SJSA1 (cell line): ENCODE measurements around the gene APOC3. TPM values are rescaled to one million over a fixed set of nuclear protein-coding genes. Genes with fewer than 3 reads are reported as not detected.

Experiments
- DNase-seq, 2 experiments: peaks; one replicate each; pipeline ENCODE4 v3.0.0-alpha.2; 2015 to 2020; ENCODE audit warnings: low spot score in 2 of 2, low read depth in 1 of 2
- H3K27ac ChIP-seq: fragments of 250-450 bp; sonication (Bioruptor Pico); 2 replicates; pipeline ENCODE4 v1.5.1; 2020; ENCODE audit warnings: mild to moderate bottlenecking, moderate library complexity
- H3K27me3 ChIP-seq: fragments of 250-450 bp; sonication (Bioruptor Pico); replicated peaks from 2 replicates; pipeline ENCODE4 v1.5.1; 2020; ENCODE audit warnings: mild to moderate bottlenecking, moderate library complexity
- H3K36me3 ChIP-seq: fragments of 250-450 bp; sonication (Bioruptor Pico); 2 replicates; pipeline ENCODE4 v1.5.1; 2020; ENCODE audit warnings: mild to moderate bottlenecking
- H3K4me1 ChIP-seq: fragments of 250-450 bp; sonication (Bioruptor Pico); replicated peaks from 2 replicates; pipeline ENCODE4 v1.6.1; 2021; ENCODE audit warnings: mild to moderate bottlenecking
- H3K4me3 ChIP-seq: fragments of 250-450 bp; sonication (Bioruptor Pico); 2 replicates; pipeline ENCODE4 v1.5.1; 2020; ENCODE audit warnings: mild to moderate bottlenecking
- H3K9me3 ChIP-seq: fragments of 250-450 bp; sonication (Bioruptor Pico); replicated peaks from 2 replicates; pipeline ENCODE4 v1.5.1; 2020; ENCODE audit warnings: mild to moderate bottlenecking
- total RNA-seq: library from RNA; depleted of rRNA; stranded (reverse); fragments of >200 nt; shearing (Covaris generic); gene quantifications from 2 replicates; pipeline ENCODE4 v1.2.3, GENCODE V29; 2014

APOC3 gene
- total RNA-seq, 1 experiment from 2014 or later = not detected

DNA sequence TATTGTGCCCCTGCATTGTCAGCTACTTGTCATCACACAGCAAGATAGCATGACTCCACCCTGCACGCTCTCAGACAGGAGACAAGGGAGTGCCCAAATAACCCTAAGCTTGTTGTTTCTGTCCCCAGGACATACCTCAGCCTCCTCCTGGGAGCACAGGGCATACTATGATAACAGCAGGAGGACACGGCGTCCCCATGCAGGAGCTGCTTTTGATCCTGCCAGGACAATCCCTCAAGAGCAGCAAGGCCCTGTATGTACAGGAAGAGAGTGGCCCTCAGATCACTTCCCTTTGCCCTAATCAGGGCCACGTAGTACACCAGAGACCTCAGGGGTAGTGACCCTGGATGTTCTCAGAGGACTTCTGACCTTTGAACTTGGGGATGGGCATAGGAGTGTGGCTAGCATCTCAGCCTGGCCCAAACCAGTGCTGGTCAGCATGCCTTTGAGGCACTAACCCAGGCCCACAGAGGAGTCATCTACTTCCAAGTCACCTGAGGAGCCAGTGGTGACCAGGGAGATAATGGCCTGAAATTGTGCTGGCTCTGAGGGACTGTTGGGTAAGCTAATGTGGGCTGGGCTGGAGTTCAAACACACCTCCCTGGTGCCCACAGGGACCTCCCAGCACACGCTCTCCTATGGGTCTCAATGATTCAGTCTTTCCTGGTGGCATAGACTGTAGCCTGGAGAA is 15.8 kb upstream of the APOC3 start:
- no peaks in the 10 kb centered on the region for H3K9me3 ChIP-seq
- no peak overlapping the region for H3K4me3 ChIP-seq
- no peak overlapping the region for H3K27ac ChIP-seq
- no peak for DNase-seq
- H3K4me1 ChIP-seq = no peaks in the 10 kb centered on the region
- H3K36me3 ChIP-seq = no peaks in the 10 kb centered on the region
- H3K27me3 ChIP-seq = no peaks in the 10 kb centered on the region

DNA sequence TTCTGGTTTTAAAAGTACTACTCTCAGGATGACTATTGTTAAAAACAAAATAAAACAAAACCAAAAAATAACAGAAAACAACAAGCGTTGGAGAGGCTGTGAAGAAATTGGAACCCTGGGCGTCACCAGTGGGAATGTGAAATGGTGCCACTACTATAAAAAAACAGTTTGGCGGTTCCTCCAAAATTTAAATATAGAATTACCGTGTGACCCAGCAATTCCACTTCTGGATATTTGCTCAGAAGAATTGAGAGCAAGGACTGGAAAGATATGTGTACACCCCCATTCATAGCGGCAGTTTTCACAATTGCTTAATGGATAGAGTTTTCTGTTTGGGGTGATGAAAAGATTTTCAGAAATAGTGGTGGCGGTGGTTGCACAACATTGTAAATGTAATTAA is 15.2 kb upstream of the APOC3 start:
- Histone ChIP-seq H3K27me3 (no peaks in the 10 kb centered on the region), H3K27ac (no peak overlapping the region), H3K4me3 (no peak overlapping the region), H3K9me3 (no peaks in the 10 kb centered on the region), H3K36me3 (no peaks in the 10 kb centered on the region), H3K4me1 (no peaks in the 10 kb centered on the region)
- DNase-seq = no peak

DNA sequence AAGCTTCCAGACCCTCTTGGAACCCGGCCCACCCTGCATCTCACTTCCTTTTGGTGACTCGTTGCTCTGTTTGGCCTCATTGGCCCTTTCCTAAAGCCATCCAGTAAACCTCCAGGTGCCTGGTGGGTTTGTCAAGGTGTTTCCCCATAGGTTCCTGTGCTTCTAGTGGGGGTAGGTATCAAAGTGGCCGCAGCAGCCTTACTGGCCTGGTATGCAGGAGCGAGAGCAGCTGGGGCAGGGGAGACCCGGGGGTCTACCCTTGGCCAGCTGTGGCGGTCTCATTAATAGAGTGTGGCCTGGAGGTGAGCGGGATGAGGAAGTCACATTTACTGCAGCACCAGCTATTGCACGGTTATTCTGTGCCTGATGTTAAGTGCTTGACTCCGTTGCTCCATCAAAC is 10.7 kb upstream of the APOC3 start:
- no peak overlapping the region for H3K4me3 ChIP-seq
- no peak overlapping the region for H3K27ac ChIP-seq
- DNase-seq = no peak
- no peaks in the 10 kb centered on the region for H3K4me1 ChIP-seq
- no peaks in the 10 kb centered on the region for H3K9me3 ChIP-seq
- no peaks in the 10 kb centered on the region for H3K27me3 ChIP-seq
- no peaks in the 10 kb centered on the region for H3K36me3 ChIP-seq

DNA sequence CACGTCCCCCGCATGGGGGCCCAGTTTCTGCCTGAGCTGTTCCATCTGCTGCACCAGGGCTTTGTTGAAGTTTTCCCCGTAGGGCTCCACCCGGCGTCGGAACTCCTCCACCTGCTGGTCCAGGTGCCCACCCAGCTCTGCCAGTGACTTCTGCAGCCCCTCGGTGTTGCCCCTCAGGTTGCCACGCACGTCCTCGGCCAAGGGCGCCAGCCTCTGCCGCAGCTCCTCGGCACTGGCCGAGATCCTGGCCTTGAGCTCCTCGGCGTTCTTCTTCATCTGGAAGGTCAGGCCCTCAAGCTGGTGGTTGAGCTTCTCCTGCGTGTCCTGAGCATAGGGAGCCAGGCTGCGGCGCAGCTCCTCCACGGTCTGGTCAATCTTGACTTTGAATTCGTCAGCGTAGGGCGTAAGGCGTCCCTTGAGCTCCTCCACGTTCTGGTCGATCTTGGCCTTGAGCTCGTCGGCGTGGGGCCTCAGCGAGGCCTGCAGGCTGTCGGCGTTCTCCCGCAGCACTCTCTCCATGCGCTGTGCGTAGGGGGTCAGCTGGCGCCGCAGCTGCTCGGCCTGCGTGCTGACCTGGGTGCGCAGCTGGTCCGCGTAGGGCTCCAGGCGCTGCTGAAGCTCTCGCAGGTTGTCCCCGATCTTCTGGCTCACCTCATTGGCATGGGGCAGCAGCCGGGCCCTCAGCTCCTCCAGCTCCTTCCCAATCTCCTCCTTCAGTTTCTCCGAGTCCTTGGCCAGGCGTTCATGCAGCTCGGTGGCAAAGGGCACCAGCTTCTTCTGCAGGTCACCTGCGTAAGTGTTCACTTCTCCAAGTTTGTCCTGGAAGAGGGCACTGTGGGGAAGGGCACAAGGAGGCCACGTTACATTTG is 8.4 kb upstream of the APOC3 start:
- Histone ChIP-seq H3K27me3 (no peaks in the 10 kb centered on the region), H3K27ac (no peak overlapping the region), H3K4me3 (no peak overlapping the region), H3K9me3 (no peaks in the 10 kb centered on the region), H3K4me1 (no peaks in the 10 kb centered on the region), H3K36me3 (no peaks in the 10 kb centered on the region)
- DNase-seq = no peak

DNA sequence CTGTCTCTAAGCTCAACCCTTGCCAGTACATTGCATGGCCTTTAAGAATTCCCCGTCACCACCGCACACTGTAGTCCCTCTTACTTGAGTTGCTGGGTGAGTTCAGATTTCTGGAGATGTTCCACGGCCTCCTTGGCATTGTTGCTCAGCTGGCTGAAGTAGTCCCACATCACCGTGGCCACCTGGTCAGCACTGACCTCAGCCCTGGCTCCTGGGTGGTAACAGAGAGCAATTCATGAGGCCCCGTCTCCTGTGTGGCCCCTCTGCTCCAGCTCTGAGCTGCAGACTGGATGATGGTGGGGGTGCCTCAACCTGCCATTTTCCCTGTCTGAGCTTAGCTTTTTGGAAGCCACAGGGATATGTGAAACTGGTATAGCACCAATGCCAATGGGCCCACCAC is 7.1 kb upstream of the APOC3 start:
- no peaks in the 10 kb centered on the region for H3K27me3 ChIP-seq
- H3K9me3 ChIP-seq = no peaks in the 10 kb centered on the region
- H3K27ac ChIP-seq = no peak overlapping the region
- no peaks in the 10 kb centered on the region for H3K4me1 ChIP-seq
- DNase-seq = no peak
- no peak overlapping the region for H3K4me3 ChIP-seq
- H3K36me3 ChIP-seq = no peaks in the 10 kb centered on the region

DNA sequence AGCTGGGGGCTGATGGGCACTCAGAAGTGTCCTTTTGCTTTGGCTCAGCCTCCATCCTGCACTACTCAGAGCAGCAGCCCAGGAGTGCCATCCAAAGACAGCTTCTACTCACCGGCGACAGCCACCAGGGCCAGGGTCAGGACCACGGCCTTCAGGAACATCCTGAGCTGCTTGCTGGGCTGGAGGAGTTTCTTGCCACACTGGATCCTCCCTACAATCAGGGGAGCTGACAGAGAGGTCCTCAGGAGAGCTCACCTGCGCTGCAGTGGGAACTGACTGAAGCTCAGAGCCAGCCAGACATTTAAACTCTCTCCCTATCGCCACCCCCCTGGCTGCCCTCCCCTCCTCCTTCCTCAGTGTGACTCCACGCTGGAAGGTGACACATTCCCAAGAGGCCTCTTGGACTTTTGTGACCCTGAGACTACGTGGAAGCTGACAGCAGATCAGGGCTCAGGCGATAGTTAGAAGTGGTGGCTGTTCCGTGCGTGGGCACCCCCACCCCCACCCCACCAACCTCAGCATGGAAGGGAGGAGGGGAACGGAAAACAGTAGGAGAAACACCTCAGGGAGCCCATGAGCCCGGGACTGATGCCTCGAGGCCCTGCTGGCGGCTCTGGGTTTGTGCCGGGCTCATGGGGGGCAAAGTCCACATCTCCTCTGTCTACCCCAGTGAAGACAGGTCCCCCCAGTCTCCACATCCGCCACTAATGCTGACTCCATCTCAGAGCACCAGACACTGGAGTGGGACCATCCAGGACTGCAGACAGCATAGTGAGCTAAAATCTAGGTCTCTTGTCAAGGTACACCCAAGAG is 6.5 kb upstream of the APOC3 start, which contains the start of gene APOA4:
Gene APOA4 (minus strand): TSS at position 274 of the 813 bp plus-strand sequence. CDS start 113 bp downstream, at position 161.
- Histone ChIP-seq H3K4me1 (no peaks in the 10 kb centered on the region), H3K27me3 (no peaks in the 10 kb centered on the region), H3K36me3 (no peaks in the 10 kb centered on the region)

DNA sequence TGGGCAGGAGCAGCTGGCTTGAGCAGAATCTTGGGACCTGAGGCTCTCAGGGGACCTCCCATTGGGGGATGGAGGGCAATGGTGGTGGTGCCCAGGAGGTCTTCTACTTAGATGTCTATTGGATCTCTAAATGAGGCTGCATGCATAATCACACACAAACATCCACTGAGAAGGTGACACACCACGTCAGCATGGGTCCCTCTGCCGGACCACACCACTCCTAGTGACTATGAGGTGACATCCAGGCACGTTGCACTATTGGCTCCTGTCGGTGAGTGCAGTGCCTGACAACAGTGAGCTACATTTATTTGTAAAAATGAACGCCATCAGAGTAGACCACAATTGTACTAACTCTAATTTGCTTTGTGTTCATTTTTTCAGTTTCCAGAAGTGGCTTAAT is 4.3 kb upstream of the APOC3 start:
- no peak overlapping the region for H3K4me3 ChIP-seq
- no peaks in the 10 kb centered on the region for H3K36me3 ChIP-seq
- DNase-seq = no peak
- H3K9me3 ChIP-seq = no peaks in the 10 kb centered on the region
- H3K27me3 ChIP-seq = no peaks in the 10 kb centered on the region
- H3K27ac ChIP-seq = no peak overlapping the region
- H3K4me1 ChIP-seq = no peaks in the 10 kb centered on the region

More for the DNA sequence above, 6.5 kb upstream of the APOC3 start, which contains the start of gene APOA4:
- no peak within 1 kb of the TSS for H3K4me3 ChIP-seq
- H3K9me3 ChIP-seq = no peaks in the 10 kb centered on the region
- H3K27ac ChIP-seq = no peak within 1 kb of the TSS
- DNase-seq = no peak

DNA sequence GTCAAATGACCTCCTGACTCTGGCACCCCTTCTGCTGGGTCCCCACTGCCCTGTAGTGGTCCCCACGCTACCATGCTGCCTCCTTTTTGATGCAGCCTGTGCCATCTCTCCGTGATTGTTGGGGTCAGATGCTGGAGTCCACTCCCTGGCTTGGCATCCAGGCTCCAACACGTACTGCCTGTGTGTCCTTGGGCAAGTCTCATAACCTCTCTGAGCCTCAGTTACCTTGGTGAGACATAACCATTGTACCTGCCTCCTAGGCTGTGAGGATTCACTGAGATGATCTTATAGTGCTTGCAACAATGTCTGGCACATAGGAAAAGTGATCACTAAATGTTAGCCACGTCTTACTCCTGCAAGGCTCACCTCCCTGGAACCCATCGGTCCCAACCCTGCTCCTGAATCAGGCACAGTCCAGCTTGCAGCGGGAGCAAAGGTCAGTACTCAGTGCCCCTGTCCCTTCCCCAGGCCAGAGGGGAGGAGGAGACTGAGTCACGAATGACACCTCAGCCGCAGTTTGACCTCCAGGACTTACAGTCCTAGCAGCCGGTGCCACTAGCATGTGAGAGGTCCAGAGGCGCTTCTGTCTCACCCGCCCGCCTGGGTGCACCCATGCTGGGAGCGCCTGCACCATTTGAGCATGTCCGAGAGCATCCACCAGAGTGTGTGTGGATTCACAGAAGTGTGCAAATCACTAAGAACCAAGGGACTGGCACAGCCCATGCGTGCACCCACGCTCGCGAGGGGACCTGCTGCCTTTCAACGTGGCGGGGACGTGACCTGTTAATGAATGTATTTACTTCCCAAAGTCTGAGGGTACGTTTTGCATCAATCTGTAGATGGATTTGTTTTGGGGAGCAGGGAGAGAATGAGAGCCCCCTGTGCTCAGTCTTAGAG is 3.6 kb upstream of the APOC3 start:
- Histone ChIP-seq H3K27ac (no peak overlapping the region), H3K27me3 (no peaks in the 10 kb centered on the region), H3K36me3 (no peaks in the 10 kb centered on the region), H3K4me1 (no peaks in the 10 kb centered on the region), H3K4me3 (no peak overlapping the region), H3K9me3 (no peaks in the 10 kb centered on the region)
- no peak for DNase-seq

DNA sequence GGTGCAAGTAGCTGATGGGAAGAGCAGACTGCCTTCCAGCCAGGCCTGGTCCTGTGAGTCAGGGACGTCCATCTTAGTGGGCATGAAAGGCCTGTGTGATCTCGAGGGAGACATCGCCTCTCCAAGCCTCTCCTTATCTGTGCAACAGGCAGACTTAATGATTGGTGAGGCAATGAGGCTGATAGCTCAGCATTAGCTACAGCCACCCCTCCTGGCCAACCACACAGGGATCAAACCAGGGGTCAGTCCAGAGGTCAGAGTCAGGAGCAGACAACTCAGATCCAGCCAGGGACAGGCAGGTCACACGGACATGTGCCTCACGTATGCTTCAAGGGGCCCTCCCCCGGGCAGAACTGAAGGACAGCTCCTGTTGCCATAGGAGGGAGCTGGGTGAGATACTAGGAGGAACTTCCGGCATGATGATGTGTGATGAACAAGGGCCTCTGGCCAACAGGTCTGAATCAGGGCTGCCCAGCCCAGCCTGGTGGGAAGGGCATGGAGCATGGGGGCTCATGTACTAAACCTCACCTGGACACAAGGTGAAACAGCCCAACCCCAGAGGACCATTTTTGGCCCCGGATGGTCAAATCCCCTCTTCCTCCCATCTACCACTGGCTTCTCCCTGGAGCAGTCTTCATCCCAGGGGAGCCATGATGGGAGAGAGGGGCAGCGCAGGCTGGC is 2.8 kb upstream of the APOC3 start:
- H3K27ac ChIP-seq = no peak overlapping the region
- no peak for DNase-seq
- no peaks in the 10 kb centered on the region for H3K36me3 ChIP-seq
- H3K9me3 ChIP-seq = no peaks in the 10 kb centered on the region
- H3K27me3 ChIP-seq = no peaks in the 10 kb centered on the region
- no peak overlapping the region for H3K4me3 ChIP-seq
- no peaks in the 10 kb centered on the region for H3K4me1 ChIP-seq

DNA sequence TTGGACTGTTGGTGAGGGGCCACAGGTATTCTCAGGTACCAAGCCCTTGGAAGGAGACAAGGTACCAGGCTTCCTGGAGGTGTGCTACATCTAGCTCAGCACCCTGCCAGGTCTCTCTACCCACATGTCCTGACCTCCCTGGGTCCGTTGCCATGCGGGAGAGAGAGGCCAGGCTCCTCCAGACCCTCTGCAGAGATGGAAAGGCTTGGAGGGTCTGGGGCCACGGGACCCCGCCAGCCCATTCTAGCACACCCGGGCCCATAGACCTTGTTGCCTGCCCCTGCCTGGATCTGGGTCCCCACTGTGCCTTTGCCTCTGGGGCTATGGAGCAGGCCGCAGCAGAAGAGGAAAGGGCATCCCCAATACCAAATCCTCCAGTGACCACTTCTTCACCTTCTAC is 2.2 kb upstream of the APOC3 start:
- H3K9me3 ChIP-seq = no peaks in the 10 kb centered on the region
- no peak overlapping the region for H3K27ac ChIP-seq
- no peak for DNase-seq
- no peaks in the 10 kb centered on the region for H3K36me3 ChIP-seq
- no peaks in the 10 kb centered on the region for H3K4me1 ChIP-seq
- H3K27me3 ChIP-seq = no peaks in the 10 kb centered on the region
- no peak overlapping the region for H3K4me3 ChIP-seq

DNA sequence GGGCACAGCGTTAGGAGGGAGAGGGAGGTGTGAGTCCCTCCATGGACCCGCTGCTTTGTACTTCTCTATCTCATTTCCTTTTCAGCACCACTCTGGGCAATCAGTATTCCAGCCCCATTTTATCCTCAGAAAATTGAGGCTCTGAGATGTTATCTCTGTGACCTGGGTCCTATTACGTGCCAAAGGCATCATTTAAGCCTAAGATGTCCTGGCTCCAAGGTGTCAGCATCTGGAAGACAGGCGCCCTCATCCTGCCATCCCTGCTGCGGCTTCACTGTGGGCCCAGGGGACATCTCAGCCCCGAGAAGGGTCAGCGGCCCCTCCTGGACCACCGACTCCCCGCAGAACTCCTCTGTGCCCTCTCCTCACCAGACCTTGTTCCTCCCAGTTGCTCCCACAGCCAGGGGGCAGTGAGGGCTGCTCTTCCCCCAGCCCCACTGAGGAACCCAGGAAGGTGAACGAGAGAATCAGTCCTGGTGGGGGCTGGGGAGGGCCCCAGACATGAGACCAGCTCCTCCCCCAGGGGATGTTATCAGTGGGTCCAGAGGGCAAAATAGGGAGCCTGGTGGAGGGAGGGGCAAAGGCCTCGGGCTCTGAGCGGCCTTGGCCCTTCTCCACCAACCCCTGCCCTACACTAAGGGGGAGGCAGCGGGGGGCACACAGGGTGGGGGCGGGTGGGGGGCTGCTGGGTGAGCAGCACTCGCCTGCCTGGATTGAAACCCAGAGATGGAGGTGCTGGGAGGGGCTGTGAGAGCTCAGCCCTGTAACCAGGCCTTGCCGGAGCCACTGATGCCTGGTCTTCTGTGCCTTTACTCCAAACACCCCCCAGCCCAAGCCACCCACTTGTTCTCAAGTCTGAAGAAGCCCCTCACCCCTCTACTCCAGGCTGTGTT is 829 bp upstream of the APOC3 start:
- Histone ChIP-seq H3K27me3 (no peaks in the 10 kb centered on the region), H3K4me3 (no peak overlapping the region), H3K4me1 (no peaks in the 10 kb centered on the region), H3K9me3 (no peaks in the 10 kb centered on the region), H3K27ac (no peak overlapping the region), H3K36me3 (no peaks in the 10 kb centered on the region)
- DNase-seq = no peak
